Midbrain (tissue), 1 donor: ENCODE data around the gene PLEKHG3.

Experiments used
- DNase-seq: peaks from one replicate; lab custom pipeline; 2025; lab: John Stamatoyannopoulos, UW

The PLEKHG3 gene

DNA sequence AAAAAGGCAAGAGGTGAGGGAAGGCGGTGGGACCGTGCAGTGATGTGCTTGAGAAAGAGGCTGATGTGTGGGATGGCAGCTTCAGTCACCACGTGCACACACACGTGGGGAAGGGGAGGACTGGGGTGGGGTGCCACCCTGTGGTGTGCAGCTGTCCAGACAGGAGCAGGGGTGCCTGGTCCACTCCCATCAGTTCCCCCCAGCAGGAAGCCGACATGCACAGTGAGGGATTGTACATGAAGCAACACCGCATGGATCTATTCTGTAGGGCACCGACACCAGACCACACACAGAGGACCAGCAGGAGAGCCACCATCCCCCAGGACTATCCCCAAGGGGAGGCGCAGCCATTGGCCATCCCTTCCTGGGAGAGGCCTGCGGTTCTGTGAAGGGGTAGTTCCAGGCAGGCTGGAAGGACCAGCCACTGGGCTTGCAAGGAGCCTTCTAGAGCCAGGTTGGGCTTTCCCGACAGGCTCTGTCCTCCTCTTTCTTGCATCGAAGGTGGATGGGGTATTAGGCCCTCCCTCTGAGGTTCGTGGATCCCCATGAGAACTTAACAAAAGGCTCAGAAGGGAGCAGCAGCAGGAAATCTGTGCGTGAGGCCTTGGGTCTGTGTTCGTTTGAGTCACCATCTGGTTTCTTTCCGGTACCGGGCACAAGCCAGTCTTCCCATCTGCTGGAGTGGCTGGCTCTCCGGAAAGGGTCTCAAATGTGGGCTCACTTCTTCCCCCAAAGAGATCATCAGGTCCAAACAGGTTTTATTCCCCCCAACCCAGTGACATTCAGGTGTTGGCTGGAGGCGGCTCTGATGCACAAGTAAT lies 59.8 kb downstream of the PLEKHG3 start:
- peak; percentile 30 for DNase-seq

GRCh38 chr14:64764641-64765520 lies 60.7 kb downstream of the PLEKHG3 start:
- peak; percentile 83 for DNase-seq

- DNase-seq = no peak
Measured at GRCh38 chr14:64765740-64766302, 61.6 kb downstream of the PLEKHG3 start.

DNA sequence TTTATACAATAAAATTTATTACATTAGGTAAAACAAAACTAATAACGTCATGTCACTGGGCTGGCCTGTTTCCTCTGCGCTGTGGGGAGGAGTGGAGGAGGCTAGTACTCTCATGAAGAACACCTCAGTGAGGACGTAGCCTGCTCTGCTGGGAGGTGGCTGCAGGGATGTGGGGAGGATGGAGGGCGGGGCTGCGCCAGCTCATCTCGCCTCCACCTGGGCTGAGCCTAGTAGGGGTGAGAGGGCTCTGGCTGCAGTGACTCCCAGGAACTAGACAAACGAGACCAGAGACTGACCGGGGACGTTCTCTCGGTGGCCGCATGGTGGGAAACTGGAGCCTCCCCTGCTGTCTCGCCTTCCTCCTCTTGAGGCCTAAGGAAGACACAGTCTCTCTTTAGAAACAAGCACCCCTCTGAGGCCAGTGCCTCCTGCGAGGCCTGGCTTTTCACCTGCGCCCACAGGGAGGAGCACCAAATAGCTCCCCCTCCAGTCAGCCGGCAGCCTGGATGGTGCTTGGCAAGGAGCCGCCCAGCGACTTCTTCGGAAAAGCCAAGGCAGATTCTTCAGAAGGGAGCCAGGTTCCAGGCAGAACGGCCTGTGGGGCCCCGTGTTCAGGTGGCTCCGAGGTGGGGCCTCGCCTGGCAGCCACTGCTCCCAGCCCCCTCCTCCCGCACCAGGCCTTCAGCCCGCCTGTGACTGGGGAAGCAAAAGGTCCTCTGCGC lies 62.4 kb downstream of the PLEKHG3 start:
- no peak for DNase-seq

DNA sequence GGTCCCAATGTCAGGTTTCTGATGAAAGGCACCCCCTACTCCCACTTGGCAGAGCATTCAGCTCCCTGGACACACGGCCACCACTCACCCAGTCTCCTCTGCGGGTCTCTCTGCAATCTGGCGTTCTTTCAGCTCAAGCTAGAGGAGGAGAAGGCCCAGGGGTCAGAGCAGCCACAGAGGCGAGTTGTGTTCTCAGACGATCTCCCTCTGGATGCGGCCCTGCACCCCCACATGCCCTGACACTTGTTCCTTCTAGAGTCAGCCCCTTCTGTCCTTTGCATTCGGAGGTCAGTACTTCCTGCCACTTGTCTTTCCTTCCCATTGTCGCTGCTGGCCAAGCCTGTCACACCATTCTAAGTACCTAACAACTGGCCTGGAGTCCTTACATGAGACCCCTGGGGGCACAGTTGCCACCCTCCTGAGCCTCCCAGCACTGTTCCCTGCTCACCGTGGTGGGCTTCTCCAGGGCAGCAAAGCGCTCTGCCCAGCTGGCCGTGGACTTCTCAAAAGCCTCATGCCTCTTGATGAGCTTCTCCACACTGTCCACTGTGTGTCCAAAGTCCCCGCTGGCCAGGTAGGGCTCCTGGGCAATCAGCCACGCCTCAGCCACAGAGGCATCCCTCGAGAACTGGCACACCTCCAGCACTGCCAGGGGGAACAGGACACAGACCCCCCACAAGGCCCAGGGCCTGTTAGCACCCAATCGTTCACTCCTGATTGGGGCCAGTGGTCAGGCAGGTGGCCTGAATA lies 63.2 kb downstream of the PLEKHG3 start:
- DNase-seq = no peak

DNA sequence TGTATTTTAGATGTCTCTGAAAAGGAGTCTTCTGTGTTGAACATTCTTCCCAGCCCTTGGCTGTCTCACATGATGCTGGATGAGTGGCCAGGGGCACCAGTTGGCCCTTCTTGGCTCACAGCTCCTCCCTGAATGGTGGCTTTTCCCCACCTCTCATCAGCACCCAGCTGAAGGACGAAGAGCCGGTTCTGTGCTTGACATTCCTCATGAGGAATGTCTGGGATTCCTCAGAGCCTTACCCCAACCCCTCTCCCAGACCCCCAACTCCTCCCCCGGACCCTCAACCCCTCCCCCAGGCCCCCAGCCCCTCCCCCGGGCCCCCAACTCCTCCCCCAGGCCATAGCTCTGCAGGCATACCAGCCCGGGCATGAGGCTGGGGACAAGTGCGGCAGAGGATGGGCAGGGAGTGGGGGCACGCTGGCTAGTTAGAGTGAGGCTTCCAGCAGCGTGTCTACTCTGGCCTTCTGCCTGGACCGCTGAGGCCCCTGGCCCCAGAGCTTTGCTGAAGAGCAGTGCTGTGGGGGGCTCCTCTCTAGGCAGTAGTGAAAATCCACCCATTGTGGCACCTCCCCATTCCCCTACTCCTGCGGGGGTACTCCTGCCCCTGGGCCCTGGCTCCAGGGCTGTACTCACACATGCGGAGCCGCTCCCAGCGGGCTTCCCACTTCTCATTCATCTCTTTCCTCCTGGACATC lies 64.3 kb downstream of the PLEKHG3 start:
- no peak for DNase-seq

GRCh38 chr14:64769096-64770020 lies 65.1 kb downstream of the PLEKHG3 start:
- no peak for DNase-seq

DNA sequence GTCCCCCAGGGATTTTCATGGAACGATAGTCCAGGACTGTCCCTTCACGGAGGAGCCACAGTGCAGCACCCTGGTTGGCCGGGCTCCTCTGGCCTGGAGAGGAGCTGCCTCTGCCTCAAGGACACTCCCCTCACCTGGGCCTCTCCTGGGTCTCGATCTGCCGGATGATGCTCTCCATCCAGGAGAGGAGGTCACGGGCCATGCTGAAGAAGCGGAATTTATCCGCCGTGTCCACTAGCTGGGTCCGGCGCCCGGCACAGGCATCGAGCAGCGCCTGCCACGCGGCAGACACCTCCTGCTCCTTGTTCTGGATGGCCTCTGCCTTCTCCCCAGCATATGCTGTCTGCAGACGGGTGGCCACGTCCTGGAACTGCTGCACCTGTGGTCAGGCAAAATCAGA lies 66.5 kb downstream of the PLEKHG3 start:
- DNase-seq = no peak

DNA sequence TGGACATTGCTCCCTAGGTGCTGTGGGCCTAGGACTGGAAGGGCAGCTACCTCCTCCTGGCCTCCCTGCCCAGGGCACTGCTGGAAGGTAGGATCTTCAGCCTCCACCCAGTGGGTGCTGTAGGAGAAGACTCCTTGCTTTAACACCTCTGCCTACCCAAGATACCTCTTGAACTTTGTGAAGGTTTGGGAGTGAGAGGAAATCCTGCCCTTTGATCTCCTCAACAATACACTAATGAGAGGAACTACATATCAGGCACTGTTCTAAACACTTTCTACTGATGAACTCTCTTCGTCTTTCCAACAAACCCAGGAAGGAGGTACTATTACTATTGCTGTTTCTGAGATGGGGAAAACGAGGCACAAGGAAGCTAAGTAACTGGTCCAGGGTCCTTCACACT lies 66.9 kb downstream of the PLEKHG3 start:
- no peak for DNase-seq

DNA sequence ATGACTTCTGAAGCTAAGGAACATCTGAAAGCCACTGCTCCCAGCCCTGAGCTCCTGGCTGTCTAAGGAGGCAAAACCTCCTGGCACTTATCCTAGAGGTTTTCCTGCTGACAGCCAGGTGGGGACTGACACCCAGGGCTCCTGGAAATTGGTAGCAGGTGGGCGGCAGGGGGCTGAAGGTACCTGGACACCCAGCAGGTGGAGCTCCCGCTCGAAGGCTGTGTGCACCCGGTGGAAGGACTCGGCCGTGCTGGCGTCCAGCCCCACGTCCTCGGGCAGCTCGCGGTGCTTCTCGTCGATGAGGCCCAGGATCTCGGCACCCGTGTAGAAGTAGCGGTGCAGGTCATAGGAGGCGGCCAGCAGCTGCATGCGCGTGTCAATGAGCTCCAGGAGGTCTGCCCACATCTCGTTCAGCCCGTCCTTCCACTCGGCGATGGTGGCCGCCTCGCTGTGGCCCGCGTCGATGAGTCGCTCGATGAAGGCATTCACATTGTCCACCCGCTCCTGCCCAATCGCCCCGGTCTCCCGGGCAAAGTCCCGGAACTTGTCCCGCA lies 68.2 kb downstream of the PLEKHG3 start:
- DNase-seq = no peak

- DNase-seq = no peak
Measured at GRCh38 chr14:64773046-64773445, 68.8 kb downstream of the PLEKHG3 start.

DNA sequence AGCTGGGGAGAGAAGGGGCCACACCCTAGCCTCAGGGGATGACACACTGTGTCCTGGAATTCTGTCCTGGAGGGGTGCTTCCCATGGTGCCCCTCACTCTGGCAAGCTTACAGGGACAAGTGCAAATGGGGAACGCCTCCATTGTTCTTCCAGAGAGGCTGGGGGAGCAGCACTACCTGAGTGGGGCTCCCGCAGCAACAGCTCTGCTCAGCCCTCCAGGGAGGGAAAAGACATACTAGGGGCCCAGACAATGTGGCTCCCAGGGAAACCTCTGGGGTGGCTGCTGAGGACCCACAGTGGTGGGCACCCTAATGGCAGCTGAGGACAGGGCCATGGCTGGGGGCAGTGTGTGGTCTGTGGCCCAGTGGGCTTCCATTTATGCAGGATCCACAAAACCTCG lies 69.4 kb downstream of the PLEKHG3 start:
- DNase-seq = no peak

DNA sequence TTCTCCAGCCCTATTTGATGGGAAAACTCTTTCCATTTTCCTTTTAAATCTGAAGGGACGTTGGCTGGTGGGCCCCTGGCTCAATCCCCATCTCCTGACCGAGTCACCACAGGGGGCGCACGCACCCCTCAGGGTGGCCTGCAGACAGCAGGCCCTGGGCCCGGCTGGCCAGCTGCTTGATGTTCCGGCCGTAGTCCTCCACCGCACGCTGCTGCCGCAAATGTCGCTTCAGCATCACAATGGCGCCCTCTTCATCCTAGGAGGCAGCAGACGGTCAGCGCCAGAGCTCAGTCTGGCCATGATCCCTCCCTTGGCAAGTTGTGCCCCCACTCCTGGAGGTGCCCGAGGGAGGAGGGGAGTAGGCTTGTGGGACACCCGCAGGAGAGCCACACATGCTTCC lies 70.0 kb downstream of the PLEKHG3 start:
- no peak for DNase-seq

- no peak for DNase-seq
Measured at GRCh38 chr14:64775081-64775777, 71.0 kb downstream of the PLEKHG3 start.

GRCh38 chr14:64777461-64777860 lies 73.2 kb downstream of the PLEKHG3 start:
- DNase-seq = no peak

- DNase-seq = no peak
Measured at GRCh38 chr14:64778104-64778754, 74.0 kb downstream of the PLEKHG3 start.

GRCh38 chr14:64779472-64779871 lies 75.2 kb downstream of the PLEKHG3 start:
- no peak for DNase-seq

GRCh38 chr14:64782196-64782595 lies 78.0 kb downstream of the PLEKHG3 start:
- DNase-seq = no peak
